GM12878 (cell line): Measurements from ENCODE around the gene MT1HL1. TPM values are rescaled to one million over a fixed set of nuclear protein-coding genes. Genes with fewer than 3 reads are reported as not detected.

Experiments
- ATAC-seq: fragments of 200-7000 bp; cut with Tn5 transposase; 3 replicates; pipeline ENCODE4 v1.9.1; 2020; ENCODE audit warnings: mild to moderate bottlenecking, moderate library complexity
- BruUV-seq: library from RNA; stranded (reverse); fragments of 400-500 nt; replicated peaks from 2 replicates; lab custom pipeline; 2021; lab: Mats Ljungman, UMichigan
- CTCF ChIA-PET: fragments of 300-600 bp; sonication (Branson Sonifier 250); formaldehyde crosslinking; extraction: SDS; loops from one replicate; lab custom pipeline; 2021; ENCODE audit warnings: inconsistent platforms; lab: Yijun Ruan, JAX
- POLR2A ChIA-PET: fragments of 350-600 bp; formaldehyde crosslinking; extraction: SDS; loops from one replicate; lab custom pipeline; 2021; ENCODE audit warnings: inconsistent platforms; lab: Charles Lee
- RAD21 ChIA-PET: fragments of 300-600 bp; sonication (Branson Sonifier 250); formaldehyde crosslinking; loops from one replicate; lab custom pipeline; 2023; ENCODE audit warnings: antibody characterized with exemption; ENCODE audit not compliant: unreplicated experiment; lab: Charles Lee
- SMC1A ChIA-PET: fragments of 300-600 bp; sonication (Branson Sonifier 250); formaldehyde crosslinking; loops from one replicate; lab custom pipeline; 2023; ENCODE audit not compliant: unreplicated experiment, uncharacterized antibody; lab: Charles Lee
- DNase-seq: peaks from one replicate; pipeline ENCODE4 v3.0.0-alpha.2; 2011; ENCODE audit warnings: low read depth, low spot score
- FAIRE-seq: peaks from 3 replicates; lab custom pipeline; 2011; peaks lifted over from hg19 to GRCh38; lab: Jason Lieb, UNC
- H2AFZ ChIP-seq: 2 replicates; pipeline ENCODE4 v1.6.0; 2011; ENCODE audit warnings: low read depth, low read length, control low read depth; ENCODE audit not compliant: control insufficient read depth
- H3K27ac ChIP-seq: 2 replicates; pipeline ENCODE4 v1.5.1; 2011; ENCODE audit warnings: control low read depth; ENCODE audit not compliant: control insufficient read depth, insufficient read depth
- H3K27me3 ChIP-seq, 2 experiments: replicated peaks in 1 of 2; 2 replicates each; pipeline versions ENCODE4 v1.6.0 to v1.6.1; 2011; ENCODE audit warnings: low read length in 1 of 2; ENCODE audit not compliant: control insufficient read depth in 2 of 2, insufficient read depth in 2 of 2
- H3K36me3 ChIP-seq, 2 experiments: 2 replicates each; pipeline ENCODE4 v1.5.1; 2011; ENCODE audit warnings: low read length in 1 of 2; ENCODE audit not compliant: control insufficient read depth in 2 of 2, insufficient read depth in 2 of 2
- H3K4me1 ChIP-seq: 2 replicates; pipeline ENCODE4 v1.6.1; 2011; ENCODE audit warnings: mild to moderate bottlenecking, low read length, moderate library complexity, mixed read lengths; ENCODE audit not compliant: control insufficient read depth, insufficient read depth
- H3K4me2 ChIP-seq: 2 replicates; pipeline ENCODE4 v1.6.0; 2011; ENCODE audit warnings: control low read depth; ENCODE audit not compliant: control insufficient read depth, insufficient read depth
- H3K4me3 ChIP-seq: fragments of 200-600 bp; sonication (generic); 2 replicates; pipeline ENCODE4 v1.5.1; 2016
- H3K79me2 ChIP-seq: 2 replicates; pipeline ENCODE4 v1.6.0; 2011; ENCODE audit warnings: low read length; ENCODE audit not compliant: control insufficient read depth, insufficient read depth
- H3K9ac ChIP-seq: 2 replicates; pipeline ENCODE4 v1.8.0; 2011; ENCODE audit warnings: low read length, control low read depth, mixed read lengths; ENCODE audit not compliant: control insufficient read depth, insufficient read depth
- H3K9me3 ChIP-seq: replicated peaks from 3 replicates; pipeline ENCODE4 v1.5.1; 2011; ENCODE audit warnings: mild to moderate bottlenecking, low read length; ENCODE audit not compliant: control insufficient read depth, insufficient read depth
- H4K20me1 ChIP-seq: 2 replicates; pipeline ENCODE4 v1.6.0; 2011; ENCODE audit not compliant: control insufficient read depth, insufficient read depth
- ATF3 ChIP-seq: IDR thresholded peaks from 2 replicates; pipeline ENCODE4 v1.6.1; 2011; ENCODE audit warnings: low read depth, mild to moderate bottlenecking, low read length, moderate library complexity, borderline replicate concordance; ENCODE audit errors: extremely low read depth
- CREM ChIP-seq: IDR thresholded peaks from 2 replicates; pipeline ENCODE4 v1.6.1; 2014; ENCODE audit warnings: antibody characterized with exemption, low read depth
- EED ChIP-seq: sonication (generic); IDR thresholded peaks from 2 replicates; pipeline ENCODE4 v1.6.1; 2016; ENCODE audit warnings: antibody characterized with exemption, low read depth
- FOXK2 ChIP-seq: fragments of 450-650 bp; IDR thresholded peaks from 2 replicates; pipeline ENCODE4 v1.6.1; 2017; ENCODE audit warnings: mild to moderate bottlenecking, moderate library complexity
- IRF4 ChIP-seq: IDR thresholded peaks from 2 replicates; pipeline ENCODE4 v1.6.1; 2011; ENCODE audit warnings: low read depth, low read length
- PAX5 ChIP-seq: IDR thresholded peaks from 2 replicates; pipeline ENCODE4 v1.6.1; 2011; ENCODE audit warnings: low read depth, low read length, borderline replicate concordance
- POLR2AphosphoS2 ChIP-seq: IDR thresholded peaks from 2 replicates; pipeline ENCODE4 v1.6.1; 2011; ENCODE audit warnings: low read depth, mild to moderate bottlenecking, low read length, improper control_type of control experiment, moderate library complexity
- POU2F2 ChIP-seq: IDR thresholded peaks from 3 replicates; pipeline ENCODE4 v1.6.1; 2011; ENCODE audit warnings: low read depth, mild to moderate bottlenecking, low read length, borderline replicate concordance
- SMAD1 ChIP-seq: fragments of 450-650 bp; IDR thresholded peaks from 2 replicates; pipeline ENCODE4 v1.6.1; 2018; ENCODE audit warnings: mild to moderate bottlenecking, low read depth; ENCODE audit not compliant: partially characterized antibody
- SREBF2 ChIP-seq: IDR thresholded peaks from 2 replicates; pipeline ENCODE4 v1.6.1; 2012; ENCODE audit warnings: mild to moderate bottlenecking, low read length
- WGBS: methylation state at CpG from one replicate; pipeline ENCODE4 v1.1.6; 2016; ENCODE audit warnings: low lambda C conversion rate; ENCODE audit not compliant: insufficient replicate concordance, insufficient coverage; ENCODE audit errors: missing lambda C conversion rate; 5-methylcytosine and 5-hydroxymethylcytosine counted together
- in situ Hi-C: fragments of 300-500 bp; cut with MboI; formaldehyde crosslinking; loops from 9 replicates; pipeline ENCODE4 v1.14.3; 2018; ENCODE audit warnings: mixed read lengths
- intact Hi-C: fragments of 100-400 bp; cut with micrococcal nuclease; formaldehyde crosslinking; loops from one replicate; pipeline ENCODE4 v1.14.2; 2022; ENCODE audit not compliant: unreplicated experiment
- polyA plus RNA-seq, 11 experiments: library from polyadenylated mRNA; depleted of rRNA in 4 of 11; unstranded in 6 of 11; stranded (reverse) in 5 of 11; fragments of >200 nt; fragmentation: Nextera tagmentation in 4 of 11; fragmentation: Illumina TruSeq in 1 of 11; extraction: Ambion mirVana in 4 of 11; extraction: Trizol in 1 of 11; gene quantifications; 1 replicate in 1 of 11; 2 replicates in 10 of 11; pipeline versions ENCODE4 v1.2.1 to v1.2.3, GENCODE V29; 2011 to 2016; ENCODE audit warnings: inconsistent platforms in 2 of 11, missing spikeins in 2 of 11, low read depth in 1 of 11
- total RNA-seq, 4 experiments: library from RNA; depleted of rRNA in 3 of 4; stranded (reverse); fragments of >200 nt in 3 of 4; fragmentation: Illumina TruSeq in 1 of 4; extraction: Trizol in 1 of 4; gene quantifications; 2 replicates each; pipeline versions ENCODE4 v1.2.1 to v1.2.3, GENCODE V29; 2013 to 2021

The MT1HL1 gene
- total and polyA plus RNA-seq, 10 of the 15 experiments (the other 5 are each of a cell fraction or from before 2014, with no cell fraction given): not detected

GRCh38 chr1:236997882-236998281 is 6.4 kb downstream of the MT1HL1 start:
- peaks cover 0 to 2% of the 10 kb centered on the region in 2 experiments; a peak in 1 of 4 replicates for H3K27me3 ChIP-seq
- intact Hi-C loops (no loop called here), in situ Hi-C loops (no loop called here)
- no peak overlapping the region for H2AFZ ChIP-seq
- ChIA-PET RAD21 (no interaction called here), SMC1A (no interaction called here), POLR2A (no interaction called here), CTCF (no interaction called here)
- H3K9me3 ChIP-seq: no peaks in the 10 kb centered on the region
- no peak overlapping the region for H3K27ac ChIP-seq
- H3K4me3 ChIP-seq: no peak overlapping the region
- no peaks in the 10 kb centered on the region for H3K4me1 ChIP-seq
- no peak overlapping the region for H3K9ac ChIP-seq
- no peak overlapping the region for H3K4me2 ChIP-seq
- no peaks in the 10 kb centered on the region for H4K20me1 ChIP-seq
- FAIRE-seq (no peak), ATAC-seq (no peak), DNase-seq (no peak)
- H3K79me2 ChIP-seq: no peaks in the 10 kb centered on the region
- no TSS peak for BruUV-seq
- TF ChIP-seq POLR2AphosphoS2 (no peak), ATF3 (no peak), PAX5 (no peak), IRF4 (no peak), SMAD1 (no peak), SREBF2 (no peak), CREM (no peak), POU2F2 (no peak), EED (no peak), FOXK2 (no peak)
- WGBS: 30% methylated on average over 12 of the region's 12 CpGs
- no peaks in the 10 kb centered on the region for H3K36me3 ChIP-seq
